G401 (cell line): ENCODE measurements around the gene ABCA4. TPM values are rescaled to one million over a fixed set of nuclear protein-coding genes. Genes with fewer than 3 reads are reported as not detected.

Source experiments
- total RNA-seq: library from RNA; depleted of rRNA; stranded (reverse); fragments of >200 nt; shearing (Covaris generic); gene quantifications from 2 replicates; pipeline ENCODE4 v1.2.3, GENCODE V29; 2014; rRNA removed

ABCA4 gene
- total RNA-seq, 1 experiment from 2014 or later = 1.8 TPM

Other genes with a start within 250 kb of the ABCA4 start
- gene DNTTIP2, start 241.9 kb downstream of the ABCA4 start, total RNA-seq = 16.7 and 24.8 TPM in 2 replicates
- 15.6 and 33.7 TPM in 2 replicates for gene GCLM, start 211.7 kb downstream of the ABCA4 start, total RNA-seq
- gene ARHGAP29, start 116.4 kb upstream of the ABCA4 start, total RNA-seq = 1.2 TPM in 2 replicates